RWPE1 (cell line): ENCODE data around the gene CTBP1.

Experiments used
- CTCF ChIA-PET: fragments of 350-600 bp; sonication (Branson Sonifier 250); formaldehyde crosslinking; extraction: SDS; loops from one replicate; lab custom pipeline; 2021; lab: Yijun Ruan, JAX
- POLR2A ChIA-PET: fragments of 400-600 bp; formaldehyde crosslinking; extraction: SDS; loops from one replicate; lab custom pipeline; 2020; ENCODE audit warnings: antibody characterized with exemption; ENCODE audit not compliant: low non-redundant PET; lab: Yijun Ruan, JAX
- DNase-seq: peaks from one replicate; pipeline ENCODE4 v3.0.0; 2012; ENCODE audit warnings: low spot score
- H3K27ac ChIP-seq: fragments of 450-650 bp; 2 replicates; pipeline ENCODE4 v1.5.1; 2017
- CTCF ChIP-seq: fragments of 450-650 bp; conservative IDR thresholded peaks from 2 replicates; pipeline ENCODE4 v1.5.1; 2017; ENCODE audit warnings: low read depth, mild to moderate bottlenecking

The CTBP1 gene

GRCh38 chr4:1166509-1167243 is 82.3 kb downstream of the CTBP1 start:
- ChIA-PET POLR2A (no interaction called here), CTCF (interaction anchor here (0.5 to 0.7 kb wide), 3 partner anchors 9 to 25 kb away, joined by 3 to 4 read pairs (median 4); no protein-coding TSS in a partner anchor)
- peak overlapping the region; percentile 64 for H3K27ac ChIP-seq
- TF ChIP-seq CTCF: no peak
- DNase-seq: no peak

GRCh38 chr4:1164956-1165545 is 83.9 kb downstream of the CTBP1 start:
- H3K27ac ChIP-seq: no peak overlapping the region
- DNase-seq: no peak
- TF ChIP-seq CTCF: no peak
- ChIA-PET POLR2A (no interaction called here), CTCF (no interaction called here)

GRCh38 chr4:1164444-1164843 is 84.5 kb downstream of the CTBP1 start:
- TF ChIP-seq CTCF: no peak
- CTCF ChIA-PET: no interaction called here
- no peak overlapping the region for H3K27ac ChIP-seq
- DNase-seq: no peak
- POLR2A ChIA-PET: no interaction called here

GRCh38 chr4:1164040-1164439 is 84.9 kb downstream of the CTBP1 start:
- POLR2A ChIA-PET: no interaction called here
- no peak overlapping the region for H3K27ac ChIP-seq
- no peak for TF ChIP-seq CTCF
- CTCF ChIA-PET: no interaction called here
- no peak for DNase-seq
